Neural progenitor cell (in vitro differentiated cells): Measurements from ENCODE around the gene LYRM4. TPM values are rescaled to one million over a fixed set of nuclear protein-coding genes. Genes with fewer than 3 reads are reported as not detected.

ENCODE experiments used
- DNase-seq: peaks from one replicate; pipeline ENCODE4 v3.0.0-alpha.2; 2016; ENCODE audit warnings: low spot score
- H2AFZ ChIP-seq: fragments of 200-600 bp; sonication (generic); replicated peaks from 2 replicates; pipeline ENCODE4 v1.6.1; 2016; ENCODE audit warnings: antibody characterized with exemption
- H3F3A ChIP-seq: fragments of 200-600 bp; sonication (generic); 2 replicates; pipeline ENCODE4 v1.6.1; 2016; ENCODE audit warnings: antibody characterized with exemption, low read depth
- H3K27ac ChIP-seq: fragments of 200-600 bp; sonication (generic); 2 replicates; pipeline ENCODE4 v1.5.1; 2016; ENCODE audit warnings: mild to moderate bottlenecking
- H3K27me3 ChIP-seq: fragments of 200-600 bp; sonication (generic); 2 replicates; pipeline ENCODE4 v1.6.1; 2016; ENCODE audit warnings: mild to moderate bottlenecking, moderate library complexity
- H3K36me3 ChIP-seq: fragments of 200-600 bp; sonication (generic); 2 replicates; pipeline ENCODE4 v1.5.1; 2016
- H3K4me1 ChIP-seq: fragments of 200-600 bp; sonication (generic); 2 replicates; pipeline ENCODE4 v1.6.1; 2016; ENCODE audit warnings: mixed run types
- H3K4me2 ChIP-seq: fragments of 200-600 bp; sonication (generic); 2 replicates; pipeline ENCODE4 v1.6.1; 2016
- H3K4me3 ChIP-seq: fragments of 200-600 bp; sonication (generic); 2 replicates; pipeline ENCODE4 v1.5.1; 2016
- H3K79me2 ChIP-seq: fragments of 200-600 bp; sonication (generic); 2 replicates; pipeline ENCODE4 v1.6.1; 2016; ENCODE audit warnings: low read depth
- H3K9ac ChIP-seq: fragments of 200-600 bp; sonication (generic); 2 replicates; pipeline ENCODE4 v1.6.1; 2016
- H3K9me3 ChIP-seq: fragments of 200-600 bp; sonication (generic); 2 replicates; pipeline ENCODE4 v1.5.1; 2016; ENCODE audit warnings: low read depth
- H4K20me1 ChIP-seq: fragments of 200-600 bp; sonication (generic); 2 replicates; pipeline ENCODE4 v1.6.1; 2016; ENCODE audit warnings: low read depth
- H3K27ac Mint-ChIP-seq: 3 replicates; pipeline ENCODE4 v1.8.0; 2021; ENCODE audit warnings: mixed read lengths
- H3K27me3 Mint-ChIP-seq: 2 replicates; pipeline ENCODE4 v1.8.0; 2022; ENCODE audit warnings: low read depth, mild to moderate bottlenecking, inconsistent platforms, moderate library complexity, mixed read lengths; ENCODE audit not compliant: insufficient read depth
- H3K36me3 Mint-ChIP-seq: 3 replicates; pipeline ENCODE4 v1.8.0; 2021; ENCODE audit warnings: mixed read lengths
- H3K4me1 Mint-ChIP-seq: 3 replicates; pipeline ENCODE4 v1.8.0; 2021; ENCODE audit warnings: mixed read lengths
- H3K4me3 Mint-ChIP-seq: 3 replicates; pipeline ENCODE4 v1.8.0; 2021; ENCODE audit warnings: mild to moderate bottlenecking, moderate library complexity, mixed read lengths
- H3K9me3 Mint-ChIP-seq: 3 replicates; pipeline ENCODE4 v1.8.0; 2020; ENCODE audit warnings: mixed read lengths
- CTCF ChIP-seq: fragments of 200-600 bp; sonication (generic); IDR thresholded peaks from 2 replicates; pipeline ENCODE4 v1.5.1; 2017; ENCODE audit warnings: antibody characterized with exemption, mild to moderate bottlenecking
- EZH2 ChIP-seq: fragments of 200-600 bp; sonication (generic); IDR thresholded peaks from 2 replicates; pipeline ENCODE4 v1.6.1; 2017; ENCODE audit warnings: antibody characterized with exemption, mild to moderate bottlenecking, moderate library complexity
- EZH2phosphoT487 ChIP-seq: fragments of 200-600 bp; sonication (generic); IDR thresholded peaks from 2 replicates; pipeline ENCODE4 v1.6.1; 2017; ENCODE audit warnings: antibody characterized with exemption
- total RNA-seq: library from RNA; depleted of rRNA; stranded (reverse); fragments of >200 nt; gene quantifications from 2 replicates; pipeline ENCODE4 v1.2.3, GENCODE V29; 2015; ENCODE audit warnings: low replicate concordance

LYRM4 gene
- total RNA-seq, 1 donor from 2014 or later: 23.9 TPM

GRCh38 chr6:5261545-5262109 lies 877 bp upstream of the LYRM4 start:
- no peaks in the 10 kb centered on the region for H3K27me3 Mint-ChIP-seq
- no peak for DNase-seq
- H3K9ac ChIP-seq: peak overlapping the region; percentile 66
- peaks cover 15% of the 10 kb centered on the region for H3K4me1 ChIP-seq
- peaks cover 17% of the 10 kb centered on the region for H3K36me3 Mint-ChIP-seq
- peak overlapping the region; percentile 98 for H3K4me2 ChIP-seq
- peaks cover 25% of the 10 kb centered on the region for H3K4me1 Mint-ChIP-seq
- peak overlapping the region; percentile 100 for H3K27ac Mint-ChIP-seq
- peak overlapping the region; percentile 90 for H3K4me3 ChIP-seq
- no peaks in the 10 kb centered on the region for H3K9me3 Mint-ChIP-seq
- H4K20me1 ChIP-seq: no peaks in the 10 kb centered on the region
- peak overlapping the region; percentile 95 for H2AFZ ChIP-seq
- H3K27me3 ChIP-seq: no peaks in the 10 kb centered on the region
- H3K9me3 ChIP-seq: no peaks in the 10 kb centered on the region
- TF ChIP-seq CTCF (no peak), EZH2phosphoT487 (no peak), EZH2 (no peak)
- peaks cover 81% of the 10 kb centered on the region for H3K79me2 ChIP-seq
- H3K4me3 Mint-ChIP-seq: peak overlapping the region; percentile 99
- peaks cover 14% of the 10 kb centered on the region for H3F3A ChIP-seq
- no peaks in the 10 kb centered on the region for H3K36me3 ChIP-seq
- H3K27ac ChIP-seq: peak overlapping the region; percentile 96

GRCh38 chr6:5260111-5260620 lies 584 bp downstream of the LYRM4 start:
- no peaks in the 10 kb centered on the region for H4K20me1 ChIP-seq
- H3K4me3 Mint-ChIP-seq: peak overlapping the region; percentile 99
- H3K27ac ChIP-seq: peak overlapping the region; percentile 96
- H3K36me3 Mint-ChIP-seq: peaks cover 17% of the 10 kb centered on the region
- no peak for TF ChIP-seq EZH2phosphoT487
- no peak for TF ChIP-seq EZH2
- no peak for TF ChIP-seq CTCF
- peaks cover 25% of the 10 kb centered on the region for H3K4me1 Mint-ChIP-seq
- H3K36me3 ChIP-seq: no peaks in the 10 kb centered on the region
- peak overlapping the region; percentile 89 for H3K9ac ChIP-seq
- H3K27ac Mint-ChIP-seq: peak overlapping the region; percentile 48
- H3K9me3 ChIP-seq: no peaks in the 10 kb centered on the region
- no peaks in the 10 kb centered on the region for H3K9me3 Mint-ChIP-seq
- H2AFZ ChIP-seq: peak overlapping the region; percentile 95
- H3K4me2 ChIP-seq: peak overlapping the region; percentile 98
- peak overlapping the region; percentile 90 for H3K4me3 ChIP-seq
- H3K4me1 ChIP-seq: peaks cover 15% of the 10 kb centered on the region
- peak; percentile 77 for DNase-seq
- peaks cover 69% of the 10 kb centered on the region for H3K79me2 ChIP-seq
- H3K27me3 Mint-ChIP-seq: no peaks in the 10 kb centered on the region
- no peaks in the 10 kb centered on the region for H3K27me3 ChIP-seq
- H3F3A ChIP-seq: peaks cover 14% of the 10 kb centered on the region

GRCh38 chr6:5259428-5259827 lies 1.3 kb downstream of the LYRM4 start:
- Mint-ChIP-seq H3K27me3 (peaks cover 2% of the 10 kb centered on the region), H3K4me1 (peaks cover 25% of the 10 kb centered on the region), H3K9me3 (no peaks in the 10 kb centered on the region), H3K36me3 (peaks cover 24% of the 10 kb centered on the region), H3K4me3 (peak overlapping the region; percentile 99), H3K27ac (peak overlapping the region; percentile 48)
- no peaks in the 10 kb centered on the region for H3K27me3 ChIP-seq
- H3K9me3 ChIP-seq: no peaks in the 10 kb centered on the region
- H4K20me1 ChIP-seq: no peaks in the 10 kb centered on the region
- H3K4me2 ChIP-seq: peak overlapping the region; percentile 98
- peaks cover 68% of the 10 kb centered on the region for H3K79me2 ChIP-seq
- peaks cover 14% of the 10 kb centered on the region for H3F3A ChIP-seq
- DNase-seq: no peak
- peak overlapping the region; percentile 90 for H3K4me3 ChIP-seq
- peak overlapping the region; percentile 89 for H3K9ac ChIP-seq
- TF ChIP-seq CTCF (no peak), EZH2phosphoT487 (no peak), EZH2 (no peak)
- H3K27ac ChIP-seq: no peak overlapping the region
- peaks cover 15% of the 10 kb centered on the region for H3K4me1 ChIP-seq
- no peaks in the 10 kb centered on the region for H3K36me3 ChIP-seq
- H2AFZ ChIP-seq: no peak overlapping the region
